Measurements from ENCODE around the gene OR4K1. TPM values are rescaled to one million over a fixed set of nuclear protein-coding genes. Genes with fewer than 3 reads are reported as not detected.

The OR4K1 gene
- total RNA-seq, 1 donor from 2014 or later, result not detected

- Histone ChIP-seq H3K9ac (ENCODE audit: low read length) (no peak overlapping the region), H3K4me2 (ENCODE audit: low read length) (no peak overlapping the region), H3K4me3 (ENCODE audit: insufficient read depth, low read depth, low read length) (no peak overlapping the region), H3K36me3 (ENCODE audit: insufficient read depth, low read length) (no peaks in the 10 kb centered on the region), H4K20me1 (ENCODE audit: insufficient read depth, low read length) (no peaks in the 10 kb centered on the region), H3K9me3 (ENCODE audit: insufficient read depth, low read depth, low read length) (peaks cover 10% of the 10 kb centered on the region), H3K27me3 (ENCODE audit: insufficient read depth, low read length) (no peaks in the 10 kb centered on the region), H3K79me2 (ENCODE audit: insufficient read depth, low read length) (no peaks in the 10 kb centered on the region), H2AFZ (ENCODE audit: low read depth, low read length) (no peak overlapping the region), H3K27ac (ENCODE audit: low read depth, low read length) (no peak overlapping the region), H3K4me1 (ENCODE audit: insufficient read depth, low read length) (no peaks in the 10 kb centered on the region)
- H3K27me3 Mint-ChIP-seq (ENCODE audit: low read depth, unreplicated experiment), result no peaks in the 10 kb centered on the region
- DNase-seq (ENCODE audit: low read depth) (no peak), FAIRE-seq (no peak)
- H3K4me1 Mint-ChIP-seq (ENCODE audit: low read depth, unreplicated experiment), result no peaks in the 10 kb centered on the region
- TF ChIP-seq CTCF (IDR thresholded peaks at IDR 0.05; ENCODE audit: insufficient read depth, low read depth, low read length) (no peak), EZH2 (IDR thresholded peaks at IDR 0.05; ENCODE audit: insufficient read depth, low read length) (no peak)
- H3K9me3 Mint-ChIP-seq (ENCODE audit: unreplicated experiment), result no peaks in the 10 kb centered on the region
- no peak overlapping the region for H3K4me3 Mint-ChIP-seq (ENCODE audit: unreplicated experiment)
- no peak overlapping the region for H3K27ac Mint-ChIP-seq (ENCODE audit: unreplicated experiment)
- no peaks in the 10 kb centered on the region for H3K36me3 Mint-ChIP-seq (ENCODE audit: low read depth, unreplicated experiment)
Observed at GRCh38 chr14:19917243-19917642, 13.5 kb upstream of the OR4K1 start.

- Mint-ChIP-seq H3K4me1 (ENCODE audit: low read depth, unreplicated experiment) (no peaks in the 10 kb centered on the region), H3K4me3 (ENCODE audit: unreplicated experiment) (no peak overlapping the region), H3K9me3 (ENCODE audit: unreplicated experiment) (no peaks in the 10 kb centered on the region), H3K27me3 (ENCODE audit: low read depth, unreplicated experiment) (no peaks in the 10 kb centered on the region), H3K36me3 (ENCODE audit: low read depth, unreplicated experiment) (no peaks in the 10 kb centered on the region), H3K27ac (ENCODE audit: unreplicated experiment) (no peak overlapping the region)
- Histone ChIP-seq H2AFZ (ENCODE audit: low read depth, low read length) (no peak overlapping the region), H3K4me1 (ENCODE audit: insufficient read depth, low read length) (no peaks in the 10 kb centered on the region), H3K9ac (ENCODE audit: low read length) (no peak overlapping the region), H3K79me2 (ENCODE audit: insufficient read depth, low read length) (no peaks in the 10 kb centered on the region), H3K36me3 (ENCODE audit: insufficient read depth, low read length) (no peaks in the 10 kb centered on the region), H3K27me3 (ENCODE audit: insufficient read depth, low read length) (no peaks in the 10 kb centered on the region), H3K9me3 (ENCODE audit: insufficient read depth, low read depth, low read length) (peaks cover 10% of the 10 kb centered on the region), H3K4me2 (ENCODE audit: low read length) (no peak overlapping the region), H4K20me1 (ENCODE audit: insufficient read depth, low read length) (no peaks in the 10 kb centered on the region), H3K27ac (ENCODE audit: low read depth, low read length) (no peak overlapping the region), H3K4me3 (ENCODE audit: insufficient read depth, low read depth, low read length) (no peak overlapping the region)
- FAIRE-seq (no peak), DNase-seq (ENCODE audit: low read depth) (no peak)
- TF ChIP-seq CTCF (IDR thresholded peaks at IDR 0.05; ENCODE audit: insufficient read depth, low read depth, low read length) (no peak), EZH2 (IDR thresholded peaks at IDR 0.05; ENCODE audit: insufficient read depth, low read length) (no peak)
Observed at GRCh38 chr14:19917955-19918518, 12.7 kb upstream of the OR4K1 start.

- H3K4me1 ChIP-seq (ENCODE audit: insufficient read depth, low read length), result no peaks in the 10 kb centered on the region
- DNase-seq (ENCODE audit: low read depth), result no peak
- Mint-ChIP-seq H3K36me3 (ENCODE audit: low read depth, unreplicated experiment) (no peaks in the 10 kb centered on the region), H3K9me3 (ENCODE audit: unreplicated experiment) (no peaks in the 10 kb centered on the region), H3K27me3 (ENCODE audit: low read depth, unreplicated experiment) (no peaks in the 10 kb centered on the region), H3K4me1 (ENCODE audit: low read depth, unreplicated experiment) (no peaks in the 10 kb centered on the region), H3K27ac (ENCODE audit: unreplicated experiment) (no peak overlapping the region), H3K4me3 (ENCODE audit: unreplicated experiment) (no peak overlapping the region)
- H4K20me1 ChIP-seq (ENCODE audit: insufficient read depth, low read length), result no peaks in the 10 kb centered on the region
- FAIRE-seq, result no peak
- no peak overlapping the region for H3K27ac ChIP-seq (ENCODE audit: low read depth, low read length)
- TF ChIP-seq CTCF (IDR thresholded peaks at IDR 0.05; ENCODE audit: insufficient read depth, low read depth, low read length) (no peak), EZH2 (IDR thresholded peaks at IDR 0.05; ENCODE audit: insufficient read depth, low read length) (no peak)
- no peaks in the 10 kb centered on the region for H3K27me3 ChIP-seq (ENCODE audit: insufficient read depth, low read length)
- no peaks in the 10 kb centered on the region for H3K79me2 ChIP-seq (ENCODE audit: insufficient read depth, low read length)
- no peaks in the 10 kb centered on the region for H3K36me3 ChIP-seq (ENCODE audit: insufficient read depth, low read length)
- H3K4me2 ChIP-seq (ENCODE audit: low read length), result no peak overlapping the region
- H2AFZ ChIP-seq (ENCODE audit: low read depth, low read length), result no peak overlapping the region
- peaks cover 10% of the 10 kb centered on the region for H3K9me3 ChIP-seq (ENCODE audit: insufficient read depth, low read depth, low read length)
- H3K9ac ChIP-seq (ENCODE audit: low read length), result no peak overlapping the region
- no peak overlapping the region for H3K4me3 ChIP-seq (ENCODE audit: insufficient read depth, low read depth, low read length)
Observed at GRCh38 chr14:19918553-19919264, 12.0 kb upstream of the OR4K1 start.

All from astrocyte (in vitro differentiated cells and primary cell).